PC-3 (cell line): ENCODE data around the gene CHFR. TPM values are rescaled to one million over a fixed set of nuclear protein-coding genes. Genes with fewer than 3 reads are reported as not detected.

Experiments
- ATAC-seq: fragments of 200-7000 bp; cut with Tn5 transposase; 2 replicates; pipeline ENCODE4 v1.9.1; 2020; ENCODE audit warnings: mild to moderate bottlenecking, moderate library complexity
- BruUV-seq: library from RNA; stranded (reverse); fragments of 400-500 nt; replicated peaks from 2 replicates; lab custom pipeline; 2021; lab: Mats Ljungman, UMichigan
- CTCF ChIA-PET: fragments of 300-600 bp; sonication (Branson Sonifier 250); formaldehyde crosslinking; loops from one replicate; lab custom pipeline; 2022; ENCODE audit warnings: antibody characterized with exemption; lab: Charles Lee
- POLR2A ChIA-PET: fragments of 300-600 bp; sonication (Branson Sonifier 250); formaldehyde crosslinking; loops from one replicate; lab custom pipeline; 2022; ENCODE audit warnings: antibody characterized with exemption; ENCODE audit not compliant: unreplicated experiment; lab: Charles Lee
- DNase-seq: peaks from one replicate; pipeline ENCODE4 v3.0.0-alpha.2; 2015
- H2AFZ ChIP-seq: fragments of 300-600 bp; sonication (generic); 2 replicates; pipeline ENCODE4 v1.6.0; 2016; ENCODE audit warnings: antibody characterized with exemption, low read length
- H3F3A ChIP-seq: fragments of 300-600 bp; sonication (generic); one replicate; pipeline ENCODE4 v1.6.0; 2017; ENCODE audit warnings: antibody characterized with exemption, low read length, control low read depth, mild to moderate bottlenecking; ENCODE audit not compliant: unreplicated experiment
- H3K27ac ChIP-seq: fragments of 300-600 bp; sonication (generic); 2 replicates; pipeline ENCODE4 v1.5.1; 2016; ENCODE audit warnings: mild to moderate bottlenecking, low read length
- H3K27me3 ChIP-seq: fragments of 300-600 bp; sonication (generic); 2 replicates; pipeline ENCODE4 v1.6.1; 2016; ENCODE audit warnings: low read length, mixed read lengths
- H3K36me3 ChIP-seq: fragments of 300-600 bp; sonication (generic); 2 replicates; pipeline ENCODE4 v1.6.1; 2016; ENCODE audit warnings: low read depth, mixed run types, low read length, mixed read lengths
- H3K4me1 ChIP-seq: fragments of 300-600 bp; sonication (generic); 2 replicates; pipeline ENCODE4 v1.5.1; 2016; ENCODE audit warnings: low read length; ENCODE audit not compliant: insufficient read depth
- H3K4me2 ChIP-seq: fragments of 300-600 bp; sonication (generic); 2 replicates; pipeline ENCODE4 v1.6.0; 2016; ENCODE audit warnings: low read length
- H3K4me3 ChIP-seq: fragments of 300-600 bp; sonication (generic); 2 replicates; pipeline ENCODE4 v1.5.1; 2016; ENCODE audit warnings: mild to moderate bottlenecking, low read length, mixed read lengths
- H3K79me2 ChIP-seq: fragments of 300-600 bp; sonication (generic); 2 replicates; pipeline ENCODE4 v1.6.1; 2017; ENCODE audit warnings: low read length, mixed read lengths
- H3K9ac ChIP-seq: fragments of 300-600 bp; sonication (generic); 2 replicates; pipeline ENCODE4 v1.6.0; 2016; ENCODE audit warnings: mild to moderate bottlenecking, low read length
- H3K9me2 ChIP-seq: fragments of 300-600 bp; sonication (generic); replicated peaks from 2 replicates; pipeline ENCODE4 v1.6.1; 2016; ENCODE audit warnings: mixed run types, low read length, mixed read lengths
- H3K9me3 ChIP-seq: fragments of 300-600 bp; sonication (generic); 2 replicates; pipeline ENCODE4 v1.6.1; 2016; ENCODE audit warnings: low read length, mixed read lengths
- H4K20me1 ChIP-seq: fragments of 300-600 bp; sonication (generic); 2 replicates; pipeline ENCODE4 v1.6.1; 2016; ENCODE audit warnings: low read length, mixed read lengths
- CTCF ChIP-seq: fragments of 300-600 bp; sonication (generic); conservative IDR thresholded peaks from 2 replicates; pipeline ENCODE4 v1.5.1; 2017; ENCODE audit warnings: antibody characterized with exemption, low read depth, mild to moderate bottlenecking, low read length
- EZH2 ChIP-seq: fragments of 300-600 bp; sonication (generic); IDR thresholded peaks from one replicate; pipeline ENCODE4 v1.6.1; 2017; ENCODE audit warnings: antibody characterized with exemption, mild to moderate bottlenecking, low read length; ENCODE audit not compliant: unreplicated experiment
- EZH2phosphoT487 ChIP-seq: fragments of 300-600 bp; sonication (generic); IDR thresholded peaks from 2 replicates; pipeline ENCODE4 v1.6.1; 2018; ENCODE audit warnings: mild to moderate bottlenecking, antibody characterized with exemption, low read length, borderline replicate concordance
- intact Hi-C: fragments of 100-400 bp; cut with micrococcal nuclease; formaldehyde crosslinking; loops from 2 replicates; pipeline ENCODE4 v1.9.0; 2023
- total RNA-seq: library from RNA; depleted of rRNA; stranded (reverse); fragments of >200 nt; gene quantifications from 2 replicates; pipeline ENCODE4 v1.2.3, GENCODE V29; 2014

CHFR gene
- total RNA-seq, 1 experiment from 2014 or later: 23.3 TPM

DNA sequence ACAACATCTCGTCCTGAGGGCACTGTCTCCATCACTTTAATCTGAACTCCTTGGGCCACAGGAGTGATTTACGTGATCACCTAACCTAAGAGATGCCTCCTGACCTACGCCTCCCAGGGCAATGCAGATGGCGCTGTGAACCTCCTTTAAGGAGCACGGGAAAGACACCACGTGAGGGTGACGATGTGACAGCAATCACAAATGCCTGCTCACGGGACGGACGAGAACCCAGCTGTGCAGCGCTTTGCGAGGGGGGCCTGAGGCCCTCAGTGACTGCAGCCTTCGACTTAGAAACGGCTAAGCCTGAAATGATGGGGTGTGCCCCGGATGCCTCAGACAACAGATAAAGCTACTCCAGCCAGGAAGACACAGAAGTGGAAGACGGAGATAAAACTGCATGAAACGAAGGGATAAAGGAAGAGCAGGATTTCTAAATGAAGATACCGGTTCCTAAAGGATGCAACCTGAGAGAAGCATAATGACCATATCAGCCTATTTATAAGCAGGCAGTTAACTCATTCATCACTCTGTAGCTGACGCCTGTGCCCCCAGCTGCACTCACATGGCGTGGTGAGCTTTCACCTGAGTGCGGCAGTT is 44.9 kb downstream of the CHFR start:
- H3K4me2 ChIP-seq: no peak overlapping the region
- H3K9me2 ChIP-seq: no peaks in the 10 kb centered on the region
- DNase-seq (no peak), ATAC-seq (no peak)
- H3K4me1 ChIP-seq: no peaks in the 10 kb centered on the region
- no TSS peak for BruUV-seq
- no peaks in the 10 kb centered on the region for H3K9me3 ChIP-seq
- H3K36me3 ChIP-seq: peaks cover 29% of the 10 kb centered on the region
- POLR2A ChIA-PET: no interaction called here
- no peaks in the 10 kb centered on the region for H4K20me1 ChIP-seq
- intact Hi-C loops: no loop called here
- H2AFZ ChIP-seq: no peak overlapping the region
- no peaks in the 10 kb centered on the region for H3K27me3 ChIP-seq
- H3K4me3 ChIP-seq: no peak overlapping the region
- CTCF ChIA-PET: no interaction called here
- H3K27ac ChIP-seq: no peak overlapping the region
- TF ChIP-seq EZH2: no peak
- no peak for TF ChIP-seq CTCF
- no peak for TF ChIP-seq EZH2phosphoT487
- no peak overlapping the region for H3K9ac ChIP-seq
- H3K79me2 ChIP-seq: no peaks in the 10 kb centered on the region
- no peaks in the 10 kb centered on the region for H3F3A ChIP-seq

DNA sequence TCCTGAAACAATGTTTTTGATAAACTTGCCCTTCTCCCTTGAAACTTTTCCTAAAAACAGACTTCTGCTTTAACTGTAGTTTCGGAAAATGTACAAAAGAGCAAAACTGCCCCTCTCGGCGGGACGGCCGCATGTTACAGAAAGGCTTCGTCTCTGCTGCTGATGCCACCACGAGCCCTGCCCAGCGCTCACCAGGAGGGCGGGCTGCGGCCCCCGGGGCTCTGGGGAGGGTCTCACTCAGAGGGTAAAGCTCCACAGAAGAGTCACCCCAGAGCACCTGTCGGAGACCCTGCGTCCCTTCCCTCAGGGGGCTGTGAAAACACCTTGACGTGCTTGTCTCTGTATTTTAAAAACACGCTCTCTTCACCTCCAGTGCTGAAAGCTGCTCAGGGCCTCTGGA is 46.3 kb downstream of the CHFR start:
- H3F3A ChIP-seq: no peaks in the 10 kb centered on the region
- no peak overlapping the region for H3K9ac ChIP-seq
- H3K4me3 ChIP-seq: no peak overlapping the region
- H3K79me2 ChIP-seq: no peaks in the 10 kb centered on the region
- no peak overlapping the region for H2AFZ ChIP-seq
- H4K20me1 ChIP-seq: no peaks in the 10 kb centered on the region
- no peak overlapping the region for H3K27ac ChIP-seq
- no peaks in the 10 kb centered on the region for H3K27me3 ChIP-seq
- no peak for TF ChIP-seq EZH2
- TF ChIP-seq EZH2phosphoT487: no peak
- TF ChIP-seq CTCF: no peak
- H3K4me2 ChIP-seq: no peak overlapping the region
- H3K4me1 ChIP-seq: no peaks in the 10 kb centered on the region
- ATAC-seq: no peak
- no TSS peak for BruUV-seq
- H3K36me3 ChIP-seq: peaks cover 20% of the 10 kb centered on the region
- no peaks in the 10 kb centered on the region for H3K9me2 ChIP-seq
- intact Hi-C loops: no loop called here
- POLR2A ChIA-PET: no interaction called here
- DNase-seq: no peak
- CTCF ChIA-PET: no interaction called here
- no peaks in the 10 kb centered on the region for H3K9me3 ChIP-seq

DNA sequence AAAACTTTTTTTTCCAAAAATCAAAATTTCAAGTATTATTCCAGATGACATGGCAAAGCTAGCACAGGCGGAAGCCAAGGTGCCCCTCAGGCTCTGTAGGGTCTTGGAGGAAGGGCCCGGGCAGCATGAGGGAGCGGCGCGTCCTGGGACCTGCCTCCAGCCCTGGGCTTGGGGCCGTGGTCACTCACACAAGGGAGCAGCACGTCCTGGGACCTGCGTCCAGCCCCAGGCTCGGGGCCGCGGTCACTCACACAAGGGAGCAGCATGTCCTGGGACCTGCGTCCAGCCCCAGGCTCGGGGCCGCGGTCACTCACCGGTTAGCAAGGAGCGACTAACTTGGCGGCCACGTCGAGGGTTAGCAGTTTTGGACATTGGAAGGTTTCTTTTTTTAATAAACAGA is 46.9 kb downstream of the CHFR start:
- Histone ChIP-seq H3K27me3 (no peaks in the 10 kb centered on the region), H3K9me3 (no peaks in the 10 kb centered on the region), H3K79me2 (no peaks in the 10 kb centered on the region), H3F3A (no peaks in the 10 kb centered on the region), H4K20me1 (no peaks in the 10 kb centered on the region), H3K4me1 (no peaks in the 10 kb centered on the region), H3K27ac (no peak overlapping the region), H3K4me2 (no peak overlapping the region), H3K9ac (no peak overlapping the region), H3K9me2 (no peaks in the 10 kb centered on the region), H3K4me3 (no peak overlapping the region), H2AFZ (no peak overlapping the region), H3K36me3 (peaks cover 15% of the 10 kb centered on the region)
- TF ChIP-seq EZH2phosphoT487 (no peak), EZH2 (no peak), CTCF (no peak)
- TSS peak; percentile 32 for BruUV-seq
- ChIA-PET POLR2A (no interaction called here), CTCF (no interaction called here)
- DNase-seq (no peak), ATAC-seq (no peak)
- intact Hi-C loops: no loop called here
